BE2C (cell line): Measurements from ENCODE around the gene KRTAP10-2.
"Not testable (repeated sequence)": the region's sequence is repeated elsewhere in the genome, so short reads cannot be mapped to it uniquely, and the experiment has no call there.

ENCODE experiments used
- DNase-seq: peaks from one replicate; pipeline ENCODE4 v3.0.0-alpha.2; 2020
- H3K27me3 ChIP-seq: fragments of 250-450 bp; sonication (Bioruptor Pico); 2 replicates; pipeline ENCODE4 v1.5.1; 2020; ENCODE audit warnings: mild to moderate bottlenecking
- H3K36me3 ChIP-seq: fragments of 250-450 bp; sonication (Bioruptor Pico); 2 replicates; pipeline ENCODE4 v1.5.1; 2020; ENCODE audit warnings: mild to moderate bottlenecking
- H3K4me1 ChIP-seq: fragments of 250-450 bp; sonication (Bioruptor Pico); 2 replicates; pipeline ENCODE4 v1.5.1; 2020
- H3K4me3 ChIP-seq: 2 replicates; pipeline ENCODE4 v1.5.1; 2011; ENCODE audit warnings: low read depth, low read length
- H3K9me3 ChIP-seq: fragments of 250-450 bp; sonication (Bioruptor Pico); 2 replicates; pipeline ENCODE4 v1.5.1; 2020
- TF ChIP-seq, protein P1 (sequence below): IDR thresholded peaks from 2 replicates; pipeline ENCODE4 v1.5.1; 2012; ENCODE audit warnings: mild to moderate bottlenecking, low read depth, low read length

The KRTAP10-2 gene

GRCh38 chr21:44583089-44583799, 31.9 kb upstream of the KRTAP10-2 start:
- Histone ChIP-seq H3K9me3 (no peaks in the 10 kb centered on the region), H3K4me3 (no peak overlapping the region), H3K4me1 (no peaks in the 10 kb centered on the region), H3K27me3 (peaks cover 4% of the 10 kb centered on the region; the same call in 1 of the 2 replicates), H3K36me3 (no peaks in the 10 kb centered on the region)
- no peak for DNase-seq
- TF ChIP-seq, protein P1, sequence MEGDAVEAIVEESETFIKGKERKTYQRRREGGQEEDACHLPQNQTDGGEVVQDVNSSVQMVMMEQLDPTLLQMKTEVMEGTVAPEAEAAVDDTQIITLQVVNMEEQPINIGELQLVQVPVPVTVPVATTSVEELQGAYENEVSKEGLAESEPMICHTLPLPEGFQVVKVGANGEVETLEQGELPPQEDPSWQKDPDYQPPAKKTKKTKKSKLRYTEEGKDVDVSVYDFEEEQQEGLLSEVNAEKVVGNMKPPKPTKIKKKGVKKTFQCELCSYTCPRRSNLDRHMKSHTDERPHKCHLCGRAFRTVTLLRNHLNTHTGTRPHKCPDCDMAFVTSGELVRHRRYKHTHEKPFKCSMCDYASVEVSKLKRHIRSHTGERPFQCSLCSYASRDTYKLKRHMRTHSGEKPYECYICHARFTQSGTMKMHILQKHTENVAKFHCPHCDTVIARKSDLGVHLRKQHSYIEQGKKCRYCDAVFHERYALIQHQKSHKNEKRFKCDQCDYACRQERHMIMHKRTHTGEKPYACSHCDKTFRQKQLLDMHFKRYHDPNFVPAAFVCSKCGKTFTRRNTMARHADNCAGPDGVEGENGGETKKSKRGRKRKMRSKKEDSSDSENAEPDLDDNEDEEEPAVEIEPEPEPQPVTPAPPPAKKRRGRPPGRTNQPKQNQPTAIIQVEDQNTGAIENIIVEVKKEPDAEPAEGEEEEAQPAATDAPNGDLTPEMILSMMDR, result no peak

- TF ChIP-seq, protein P1, result no peak
- H3K36me3 ChIP-seq, result no peaks in the 10 kb centered on the region
Observed at GRCh38 chr21:44582055-44582454, 30.8 kb upstream of the KRTAP10-2 start.

GRCh38 chr21:44581158-44581557, 29.9 kb upstream of the KRTAP10-2 start:
- no peak overlapping the region for H3K4me3 ChIP-seq
- H3K4me1 ChIP-seq, result no peaks in the 10 kb centered on the region
- TF ChIP-seq, protein P1, result no peak
- H3K9me3 ChIP-seq, result no peaks in the 10 kb centered on the region
- no peaks in the 10 kb centered on the region for H3K36me3 ChIP-seq
- peaks cover 4% of the 10 kb centered on the region; the same call in 1 of the 2 replicates for H3K27me3 ChIP-seq
- no peak for DNase-seq

More at GRCh38 chr21:44582055-44582454, 30.8 kb upstream of the KRTAP10-2 start:
- H3K4me3 ChIP-seq, result no peak overlapping the region
- DNase-seq, result no peak
- no peaks in the 10 kb centered on the region for H3K4me1 ChIP-seq
- H3K27me3 ChIP-seq, result peaks cover 4% of the 10 kb centered on the region; the same call in 1 of the 2 replicates
- no peaks in the 10 kb centered on the region for H3K9me3 ChIP-seq

GRCh38 chr21:44580231-44580821, 29.0 kb upstream of the KRTAP10-2 start, which contains the start of gene KRTAP10-5:
Gene KRTAP10-5, minus strand, starts transcription at chr21:44580604. Its CDS starts 26 bp downstream, at chr21:44580578.
- not testable (repeated sequence) for H3K36me3 ChIP-seq, DNase-seq, H3K4me1 ChIP-seq, H3K27me3 ChIP-seq, H3K4me3 ChIP-seq, H3K9me3 ChIP-seq

- TF ChIP-seq, protein P1, result no peak
- no peaks in the 10 kb centered on the region for H3K4me1 ChIP-seq
- no peak overlapping the region for H3K4me3 ChIP-seq
- H3K36me3 ChIP-seq, result no peaks in the 10 kb centered on the region
- H3K9me3 ChIP-seq, result no peaks in the 10 kb centered on the region
- DNase-seq, result no peak
- peaks cover 7% of the 10 kb centered on the region; the same call in 1 of the 2 replicates for H3K27me3 ChIP-seq
Observed at GRCh38 chr21:44579833-44580144, 28.5 kb upstream of the KRTAP10-2 start.

DNA sequence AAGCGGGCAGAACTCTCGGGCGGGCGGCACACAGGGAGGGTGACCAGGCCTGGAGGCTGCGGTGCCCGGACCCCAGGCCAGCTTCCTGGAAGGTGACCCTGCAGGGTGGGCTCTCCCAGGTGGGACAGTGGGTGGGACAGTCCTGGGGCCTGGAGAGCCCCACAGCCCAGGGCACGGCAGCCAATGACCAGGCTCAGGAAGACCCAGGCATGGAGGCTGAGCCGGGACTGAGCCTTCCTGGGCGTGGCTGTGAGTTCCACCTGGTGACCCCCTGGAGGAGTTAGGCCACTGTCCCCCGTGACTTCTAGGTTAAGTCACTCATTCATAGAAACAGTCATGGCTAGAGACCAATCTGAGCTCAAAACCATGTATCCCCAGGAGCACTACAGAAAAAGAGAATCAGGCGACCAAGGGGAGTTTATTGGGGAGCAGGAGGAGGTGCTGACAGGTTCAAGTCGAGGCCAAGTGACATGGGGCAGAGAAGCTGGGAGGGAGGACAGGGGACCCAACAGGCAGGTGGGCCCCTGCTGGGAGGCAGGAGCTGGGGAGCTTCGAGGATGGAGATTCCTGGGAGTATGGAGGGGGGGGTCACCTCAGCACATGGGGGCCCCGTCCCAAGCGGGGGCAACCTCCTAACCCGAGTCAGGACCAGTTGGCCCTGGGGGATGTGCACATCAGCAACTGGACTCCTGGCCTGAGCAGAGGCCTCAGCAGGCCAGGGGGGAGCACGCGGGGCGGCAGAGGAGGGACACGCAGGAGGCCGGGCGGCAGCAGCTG, 27.9 kb upstream of the KRTAP10-2 start:
- Histone ChIP-seq H3K4me3 (no peak overlapping the region), H3K27me3 (peaks cover 7% of the 10 kb centered on the region; the same call in 1 of the 2 replicates), H3K36me3 (no peaks in the 10 kb centered on the region), H3K4me1 (no peaks in the 10 kb centered on the region), H3K9me3 (no peaks in the 10 kb centered on the region)
- TF ChIP-seq, protein P1, result no peak
- no peak for DNase-seq
